GM12875 (cell line): ENCODE data around the gene TRAF5.
A peak's percentile ranks its signal among the peaks of the same experiment; 100 is the strongest.

ENCODE experiments used
- H3K4me3 ChIP-seq: one replicate; pipeline ENCODE4 v1.5.1; 2011; ENCODE audit warnings: low read depth, low read length, control low read depth
- CTCF ChIP-seq: IDR thresholded peaks from 2 replicates; pipeline ENCODE4 v1.5.1; 2011; ENCODE audit warnings: low read depth, mild to moderate bottlenecking, control low read depth, inconsistent platforms, low read length, moderate library complexity, borderline replicate concordance; ENCODE audit not compliant: insufficient read depth

TRAF5 gene

DNA sequence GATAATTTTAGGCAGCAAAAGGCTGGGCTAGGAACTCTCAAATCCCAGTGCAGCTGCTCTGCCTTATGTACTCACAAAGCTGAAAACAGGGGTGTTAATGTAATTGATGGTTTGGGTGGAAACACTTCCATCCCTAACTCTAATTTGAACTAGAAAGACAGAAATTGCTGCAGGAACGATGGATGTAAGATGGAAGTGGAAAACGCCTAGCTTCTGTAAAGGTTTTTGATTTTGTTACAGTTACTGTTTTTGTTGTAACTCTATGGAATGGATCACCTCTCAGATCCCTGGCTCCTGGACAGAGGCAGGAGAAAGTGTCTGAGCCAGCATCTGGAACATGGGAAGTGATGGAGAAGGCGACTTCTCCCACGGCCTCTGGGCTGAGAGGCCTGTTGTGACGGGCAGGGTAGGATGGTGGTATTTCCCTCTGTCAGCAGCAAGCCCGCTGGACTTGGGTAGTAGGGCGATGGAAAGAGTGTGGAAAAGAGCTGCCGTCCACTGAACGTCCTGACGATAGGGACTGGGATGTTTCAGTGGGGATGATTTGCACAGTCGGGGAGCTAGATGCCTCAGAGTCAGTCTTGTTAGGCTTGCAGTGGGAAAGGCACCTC lies 1.6 kb downstream of the TRAF5 start:
- no peak for TF ChIP-seq CTCF
- H3K4me3 ChIP-seq = peak overlapping the region; percentile 88

DNA sequence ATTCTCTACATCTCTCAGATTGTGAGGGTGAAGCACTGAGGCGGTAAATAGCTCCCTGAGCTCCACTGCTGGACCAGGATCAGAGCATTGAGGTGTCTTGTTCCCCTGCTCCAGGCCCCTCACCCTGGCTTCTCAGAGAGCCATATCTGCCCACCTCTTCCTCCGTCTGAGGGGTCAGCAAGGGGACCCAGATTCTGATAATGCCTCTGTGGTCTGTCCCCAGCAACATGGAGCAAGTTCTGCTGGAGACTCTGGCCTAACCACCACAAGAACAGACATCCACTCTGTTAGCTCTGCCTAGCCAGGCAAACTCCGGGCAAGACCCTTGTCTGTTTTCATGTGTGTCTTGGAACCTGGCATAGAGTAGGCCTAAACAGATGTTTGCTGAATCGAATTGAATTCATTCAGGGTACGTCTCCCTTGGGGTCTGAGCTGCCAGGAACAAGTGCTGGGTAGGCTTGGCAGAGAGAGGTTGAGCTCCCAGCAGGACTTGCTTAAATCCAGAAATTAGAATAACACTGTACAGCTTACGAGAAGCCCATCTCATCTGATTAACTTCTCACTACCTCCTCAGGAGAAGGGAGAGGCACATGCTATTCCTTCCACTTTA lies 2.3 kb downstream of the TRAF5 start:
- TF ChIP-seq CTCF = no peak
- peak overlapping the region; percentile 88 for H3K4me3 ChIP-seq

DNA sequence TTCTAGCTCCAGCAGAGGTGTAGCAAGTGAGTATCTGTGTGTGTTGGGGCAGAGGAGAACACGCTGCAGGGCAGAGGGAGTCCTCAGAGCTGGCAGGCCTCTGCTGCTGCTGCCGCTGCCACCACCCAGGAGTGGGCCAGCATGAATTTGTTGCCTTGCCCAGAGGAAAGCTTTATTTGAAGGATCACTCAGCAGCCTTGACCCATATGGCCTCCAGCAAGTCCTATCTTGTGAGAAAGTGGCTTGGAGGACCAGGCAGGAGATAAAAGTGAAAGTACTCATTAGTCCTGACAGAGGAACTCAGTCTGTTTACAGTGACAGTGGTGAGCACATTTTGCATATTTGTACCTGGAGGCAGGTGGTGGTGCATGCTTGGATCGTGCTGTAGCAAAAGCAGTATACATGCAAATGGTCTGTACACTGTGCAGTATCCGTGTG lies 3.1 kb downstream of the TRAF5 start:
- H3K4me3 ChIP-seq = peak overlapping the region; percentile 88
- no peak for TF ChIP-seq CTCF

- TF ChIP-seq CTCF = no peak
- H3K4me3 ChIP-seq = no peak overlapping the region
Measured at GRCh38 chr1:211330282-211330936, 3.8 kb downstream of the TRAF5 start.

- H3K4me3 ChIP-seq = no peak overlapping the region
- no peak for TF ChIP-seq CTCF
Measured at GRCh38 chr1:211331011-211331709, 4.5 kb downstream of the TRAF5 start.

DNA sequence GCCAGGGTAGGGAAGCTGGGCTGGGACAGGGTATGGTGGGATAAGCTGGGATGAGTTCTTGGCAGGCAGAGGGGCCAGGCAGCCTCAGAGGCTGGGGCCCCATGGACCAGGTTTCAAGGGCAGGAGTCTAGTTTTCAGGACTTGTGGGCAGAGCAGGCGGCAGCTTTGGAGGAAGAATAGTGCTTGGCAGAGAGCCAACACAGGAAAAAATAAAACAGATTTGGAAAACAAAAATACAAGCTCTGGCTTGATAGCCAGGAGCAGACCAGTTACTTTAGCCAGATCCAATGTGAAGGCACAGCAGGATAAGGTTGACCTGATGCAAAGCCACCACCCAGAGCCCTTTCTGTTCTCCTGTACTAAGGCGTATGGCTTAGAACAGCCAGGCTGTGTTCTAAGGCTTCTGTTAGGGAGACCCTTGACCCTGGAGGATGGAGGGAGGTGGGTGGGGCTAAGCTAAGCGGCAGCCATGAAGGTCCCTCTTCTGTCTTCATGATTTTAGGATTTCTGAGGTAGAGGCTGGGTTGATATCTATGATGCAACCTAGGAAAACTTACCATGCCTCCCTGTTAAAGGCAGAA lies 5.5 kb downstream of the TRAF5 start:
- H3K4me3 ChIP-seq = no peak overlapping the region
- TF ChIP-seq CTCF = no peak
